SU-DHL-6 (cell line): ENCODE results near the gene PARVA.

Experiments used
- H2AFZ ChIP-seq: fragments of 200-600 bp; sonication (generic); 2 replicates; pipeline ENCODE4 v1.6.1; 2014; ENCODE audit warnings: low read depth, mild to moderate bottlenecking, moderate library complexity, mixed read lengths, antibody characterized with exemption, low read length; ENCODE audit not compliant: severe bottlenecking
- H3F3A ChIP-seq: fragments of 200-600 bp; shearing (Covaris generic); 2 replicates; pipeline ENCODE4 v1.6.0; 2016; ENCODE audit warnings: antibody characterized with exemption, mild to moderate bottlenecking; ENCODE audit not compliant: insufficient read depth
- H3K27ac ChIP-seq: fragments of 200-600 bp; sonication (generic); 2 replicates; pipeline ENCODE4 v1.5.1; 2016; ENCODE audit warnings: low read depth, mild to moderate bottlenecking, low read length, moderate library complexity, mixed read lengths
- H3K27me3 ChIP-seq: fragments of 200-600 bp; sonication (generic), shearing (Covaris generic); 2 replicates; pipeline ENCODE4 v1.6.0; 2014; ENCODE audit warnings: mild to moderate bottlenecking, low read length
- H3K36me3 ChIP-seq: fragments of 200-600 bp; sonication (generic); 2 replicates; pipeline ENCODE4 v1.6.1; 2014; ENCODE audit warnings: mild to moderate bottlenecking, low read length, mixed read lengths
- H3K4me2 ChIP-seq: fragments of 300-600, 200-600 bp; shearing (Covaris generic), sonication (generic); 2 replicates; pipeline ENCODE4 v1.6.0; 2014; ENCODE audit warnings: low read length, low read depth, mild to moderate bottlenecking; ENCODE audit not compliant: poor library complexity, severe bottlenecking
- H3K4me3 ChIP-seq: fragments of 200-600 bp; sonication (generic); 2 replicates; pipeline ENCODE4 v1.5.1; 2014; ENCODE audit warnings: antibody characterized with exemption, low read length, mild to moderate bottlenecking, mixed read lengths; ENCODE audit not compliant: insufficient read depth, poor library complexity, severe bottlenecking
- H3K79me2 ChIP-seq: fragments of 200-600 bp; sonication (generic); 2 replicates; pipeline ENCODE4 v1.6.1; 2014; ENCODE audit warnings: mild to moderate bottlenecking, low read length, moderate library complexity; ENCODE audit not compliant: insufficient read depth
- H3K9ac ChIP-seq: fragments of 200-600 bp; sonication (generic); 2 replicates; pipeline ENCODE4 v1.7.0; 2014; ENCODE audit warnings: mild to moderate bottlenecking, low read length
- H3K9me2 ChIP-seq: fragments of 200-600 bp; sonication (generic); replicated peaks from 2 replicates; pipeline ENCODE4 v1.6.1; 2014; ENCODE audit warnings: low read length; ENCODE audit not compliant: insufficient read depth
- H3K9me3 ChIP-seq: fragments of 200-600 bp; sonication (generic); 2 replicates; pipeline ENCODE4 v1.6.1; 2014; ENCODE audit warnings: low read length, mixed read lengths; ENCODE audit not compliant: insufficient read depth
- H4K20me1 ChIP-seq: fragments of 200-600 bp; sonication (generic); 2 replicates; pipeline ENCODE4 v1.6.1; 2014; ENCODE audit warnings: low read depth, mild to moderate bottlenecking, antibody characterized with exemption, low read length, moderate library complexity, mixed read lengths
- EZH2phosphoT487 ChIP-seq: fragments of 200-600 bp; sonication (generic), shearing (Covaris generic); conservative IDR thresholded peaks from 2 replicates; pipeline ENCODE4 v1.6.1; 2018; ENCODE audit warnings: mild to moderate bottlenecking, antibody characterized with exemption, low read length, moderate library complexity, mixed read lengths
- TF ChIP-seq, protein P1 (sequence below): fragments of 200-600 bp; sonication (generic); IDR thresholded peaks from one replicate; pipeline ENCODE4 v1.5.1; 2017; ENCODE audit warnings: antibody characterized with exemption, mild to moderate bottlenecking, low read length, moderate library complexity; ENCODE audit not compliant: insufficient read depth, poor library complexity, severe bottlenecking

The PARVA gene

DNA sequence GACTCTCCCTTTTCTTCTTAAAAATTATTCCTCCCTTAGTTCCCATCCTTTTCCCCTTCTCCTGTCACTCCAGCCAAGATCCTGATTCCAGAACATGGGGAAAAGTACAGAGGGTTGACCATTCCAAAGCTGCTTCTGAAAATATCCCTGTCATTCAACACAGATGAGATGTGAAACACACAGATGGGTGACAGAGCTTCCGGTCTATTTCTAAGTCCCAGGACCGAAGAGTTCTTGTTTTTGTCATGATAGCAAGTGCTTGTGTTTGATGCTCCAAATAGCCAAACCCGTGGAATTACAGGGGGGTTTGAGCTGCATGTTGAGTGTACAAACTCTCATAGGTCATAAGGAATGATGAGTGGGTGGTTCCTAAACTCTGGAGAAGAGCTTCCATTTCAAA is 57.9 kb downstream of the PARVA start:
- Histone ChIP-seq H3K4me2 (no peak overlapping the region), H3K4me3 (no peak overlapping the region), H3K27me3 (peaks cover 2% of the 10 kb centered on the region; the same call in 1 of the 2 replicates), H3K36me3 (no peaks in the 10 kb centered on the region), H3K79me2 (no peaks in the 10 kb centered on the region), H3K9ac (no peak overlapping the region), H3K9me3 (no peaks in the 10 kb centered on the region), H3K27ac (no peak overlapping the region), H4K20me1 (no peaks in the 10 kb centered on the region), H2AFZ (no peak overlapping the region), H3F3A (no peaks in the 10 kb centered on the region), H3K9me2 (no peaks in the 10 kb centered on the region)
- TF ChIP-seq, protein P1, sequence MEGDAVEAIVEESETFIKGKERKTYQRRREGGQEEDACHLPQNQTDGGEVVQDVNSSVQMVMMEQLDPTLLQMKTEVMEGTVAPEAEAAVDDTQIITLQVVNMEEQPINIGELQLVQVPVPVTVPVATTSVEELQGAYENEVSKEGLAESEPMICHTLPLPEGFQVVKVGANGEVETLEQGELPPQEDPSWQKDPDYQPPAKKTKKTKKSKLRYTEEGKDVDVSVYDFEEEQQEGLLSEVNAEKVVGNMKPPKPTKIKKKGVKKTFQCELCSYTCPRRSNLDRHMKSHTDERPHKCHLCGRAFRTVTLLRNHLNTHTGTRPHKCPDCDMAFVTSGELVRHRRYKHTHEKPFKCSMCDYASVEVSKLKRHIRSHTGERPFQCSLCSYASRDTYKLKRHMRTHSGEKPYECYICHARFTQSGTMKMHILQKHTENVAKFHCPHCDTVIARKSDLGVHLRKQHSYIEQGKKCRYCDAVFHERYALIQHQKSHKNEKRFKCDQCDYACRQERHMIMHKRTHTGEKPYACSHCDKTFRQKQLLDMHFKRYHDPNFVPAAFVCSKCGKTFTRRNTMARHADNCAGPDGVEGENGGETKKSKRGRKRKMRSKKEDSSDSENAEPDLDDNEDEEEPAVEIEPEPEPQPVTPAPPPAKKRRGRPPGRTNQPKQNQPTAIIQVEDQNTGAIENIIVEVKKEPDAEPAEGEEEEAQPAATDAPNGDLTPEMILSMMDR = no peak
- no peak for TF ChIP-seq EZH2phosphoT487

DNA sequence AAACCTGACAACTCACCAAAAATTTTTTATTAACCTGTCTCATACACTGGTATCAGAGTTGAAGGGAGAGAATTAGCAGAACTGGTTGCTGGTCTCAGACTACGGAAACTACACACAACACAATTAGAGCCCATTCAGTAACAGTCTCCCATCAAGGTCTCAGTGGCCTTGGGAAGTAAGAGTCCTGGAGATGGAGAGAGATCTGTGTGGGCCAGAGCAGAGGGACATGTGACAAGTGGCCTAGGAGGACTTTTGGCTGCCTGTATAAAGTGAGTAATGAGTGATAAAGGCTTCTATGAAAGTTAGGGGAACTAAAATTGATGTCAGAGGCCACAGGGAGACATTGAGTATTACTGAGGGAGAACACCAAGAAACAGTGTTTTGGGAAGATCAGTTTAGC is 58.9 kb downstream of the PARVA start:
- Histone ChIP-seq H3K27ac (no peak overlapping the region), H3K9me3 (no peaks in the 10 kb centered on the region)
- TF ChIP-seq, protein P1 = no peak

DNA sequence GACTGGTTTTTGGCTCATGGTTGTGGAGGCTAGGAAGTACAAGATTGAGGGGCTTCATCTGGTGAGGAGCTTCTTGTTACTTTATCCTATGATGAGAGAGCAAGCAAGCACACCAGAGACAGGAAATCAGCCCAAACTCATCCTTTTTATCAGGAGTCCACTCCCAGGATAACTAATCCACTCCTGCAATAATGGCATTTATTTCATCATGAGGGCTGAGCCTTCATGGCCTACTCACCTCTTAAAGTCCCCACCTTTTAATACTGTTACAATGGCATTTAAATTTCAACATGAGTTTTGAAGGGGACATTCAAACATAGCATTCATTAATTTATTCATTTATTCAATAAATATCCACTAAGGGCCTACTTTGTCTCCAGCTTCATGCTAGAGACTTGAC is 60.9 kb downstream of the PARVA start:
- H3K4me3 ChIP-seq = no peak overlapping the region
- no peaks in the 10 kb centered on the region for H3K9me2 ChIP-seq
- H3F3A ChIP-seq = no peaks in the 10 kb centered on the region
- H3K27ac ChIP-seq = no peak overlapping the region
- peaks cover 2% of the 10 kb centered on the region; the same call in 1 of the 2 replicates for H3K27me3 ChIP-seq
- H3K4me2 ChIP-seq = no peak overlapping the region
- H3K9me3 ChIP-seq = no peaks in the 10 kb centered on the region
- TF ChIP-seq, protein P1 = no peak
- no peak for TF ChIP-seq EZH2phosphoT487
- H4K20me1 ChIP-seq = no peaks in the 10 kb centered on the region
- H3K79me2 ChIP-seq = no peaks in the 10 kb centered on the region
- H2AFZ ChIP-seq = no peak overlapping the region
- H3K36me3 ChIP-seq = no peaks in the 10 kb centered on the region
- no peak overlapping the region for H3K9ac ChIP-seq

More for the DNA sequence above, 58.9 kb downstream of the PARVA start:
- H3K9ac ChIP-seq = no peak overlapping the region
- no peak overlapping the region for H2AFZ ChIP-seq
- H3F3A ChIP-seq = no peaks in the 10 kb centered on the region
- H3K9me2 ChIP-seq = no peaks in the 10 kb centered on the region
- no peak overlapping the region for H3K4me2 ChIP-seq
- no peak overlapping the region for H3K4me3 ChIP-seq
- peaks cover 2% of the 10 kb centered on the region; the same call in 1 of the 2 replicates for H3K27me3 ChIP-seq
- no peaks in the 10 kb centered on the region for H3K79me2 ChIP-seq
- H4K20me1 ChIP-seq = no peaks in the 10 kb centered on the region
- no peaks in the 10 kb centered on the region for H3K36me3 ChIP-seq

DNA sequence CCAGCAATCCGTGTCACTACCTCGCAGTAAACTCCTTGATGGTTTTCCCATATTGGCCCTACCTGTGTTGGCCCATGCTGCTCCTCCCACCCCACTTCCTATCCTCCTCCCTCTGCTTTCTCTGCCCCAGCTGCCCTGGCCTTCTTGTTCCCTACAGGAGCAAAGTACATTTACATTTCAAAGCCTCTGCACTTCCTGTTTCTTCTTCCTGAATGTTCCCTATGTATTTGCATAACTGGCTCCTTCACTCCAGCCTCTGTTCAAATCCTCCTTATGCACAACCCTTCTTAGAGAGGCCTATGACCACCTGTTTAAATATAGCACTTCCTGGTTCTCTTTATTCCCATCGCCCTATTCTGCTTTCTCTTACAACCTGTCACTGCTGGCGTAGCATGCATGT is 62.2 kb downstream of the PARVA start:
- H2AFZ ChIP-seq = no peak overlapping the region
- no peaks in the 10 kb centered on the region for H3F3A ChIP-seq
- no peaks in the 10 kb centered on the region for H3K79me2 ChIP-seq
- peaks cover 2% of the 10 kb centered on the region; the same call in 1 of the 2 replicates for H3K27me3 ChIP-seq
- no peaks in the 10 kb centered on the region for H3K36me3 ChIP-seq
- H3K4me3 ChIP-seq = no peak overlapping the region
- H3K9me3 ChIP-seq = no peaks in the 10 kb centered on the region
- no peaks in the 10 kb centered on the region for H4K20me1 ChIP-seq
- no peaks in the 10 kb centered on the region for H3K9me2 ChIP-seq
- no peak overlapping the region for H3K9ac ChIP-seq
- H3K27ac ChIP-seq = no peak overlapping the region
- TF ChIP-seq, protein P1 = no peak
- no peak for TF ChIP-seq EZH2phosphoT487
- H3K4me2 ChIP-seq = no peak overlapping the region
